DLD1 (cell line): ENCODE data around the gene LAMTOR5.

Experiments used
- in situ Hi-C: cut with HindIII; loops from 2 replicates; pipeline ENCODE4 v1.10.0; 2017; ENCODE audit warnings: low sequenced_read_pairs

Gene LAMTOR5

GRCh38 chr1:110390692-110391245, 16.7 kb downstream of the LAMTOR5 start, which contains the start of gene SLC16A4:
SLC16A4 (minus strand) TSS chr1:110391026; CDS start chr1:110389323, 1,703 bp downstream.
- in situ Hi-C loops: no loop called here

- in situ Hi-C loops: no loop called here
These were observed 17.4 kb downstream of the LAMTOR5 start for GRCh38 chr1:110390096-110390495.

- in situ Hi-C loops: no loop called here
These were observed 20.3 kb downstream of the LAMTOR5 start for GRCh38 chr1:110387048-110387754.

DNA sequence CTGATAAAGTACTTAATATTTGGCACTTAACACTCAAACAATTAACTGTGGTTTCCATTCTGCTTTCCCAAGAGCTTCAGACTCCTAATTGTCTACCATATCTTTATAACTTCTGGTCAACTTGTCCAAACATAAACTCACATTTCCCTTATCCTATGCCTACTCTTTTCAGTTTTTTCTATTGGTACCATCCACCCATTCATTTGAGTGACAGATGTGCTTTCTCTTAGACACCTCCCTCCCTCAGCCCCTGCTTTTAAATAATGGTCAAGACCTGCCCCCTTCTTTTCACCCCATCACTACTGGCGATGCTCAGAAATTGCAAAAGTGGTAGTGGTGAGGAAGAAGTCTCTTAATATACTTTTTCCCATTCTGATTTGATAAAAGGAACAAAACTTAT, 22.1 kb downstream of the LAMTOR5 start:
- in situ Hi-C loops: no loop called here

- in situ Hi-C loops: no loop called here
These were observed 22.7 kb downstream of the LAMTOR5 start for GRCh38 chr1:110384581-110385321.

DNA sequence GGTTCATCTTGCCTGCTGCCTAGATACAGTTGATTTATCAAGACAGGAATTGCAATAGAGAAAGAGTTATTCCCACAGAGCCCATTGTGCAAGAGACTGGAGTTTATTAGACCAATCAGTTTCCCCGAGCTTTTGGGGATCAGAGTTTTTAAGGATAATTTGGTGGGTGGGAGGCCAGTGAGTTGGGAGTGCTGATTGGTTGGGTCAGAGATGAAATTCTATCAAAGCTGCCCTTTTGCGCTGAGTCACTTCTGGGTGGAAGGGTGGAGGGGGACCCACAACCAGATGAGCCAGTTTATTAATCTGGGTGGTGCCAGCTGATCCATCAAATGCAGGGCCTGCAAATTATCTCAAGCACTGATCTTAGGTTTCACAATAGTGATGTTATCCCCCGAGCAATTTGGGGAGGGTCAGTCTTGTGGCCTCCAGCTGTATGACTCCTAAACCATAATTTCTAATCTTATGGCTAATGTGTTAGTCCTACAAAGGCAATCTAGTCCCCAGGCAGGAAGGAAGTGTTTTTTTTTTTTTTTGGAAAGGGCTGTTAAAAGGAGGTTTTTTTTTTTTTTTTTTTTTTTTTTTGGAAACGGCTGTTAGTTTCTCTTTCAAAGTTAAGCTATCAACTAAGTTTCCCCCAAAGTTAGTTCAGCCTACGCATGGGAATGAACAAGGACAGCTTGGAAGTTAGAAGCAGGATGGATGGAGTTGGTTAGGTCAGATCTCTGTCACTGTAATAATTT, 24.1 kb downstream of the LAMTOR5 start:
- in situ Hi-C loops: no loop called here

GRCh38 chr1:110380672-110381283, 26.7 kb downstream of the LAMTOR5 start:
- in situ Hi-C loops: no loop called here

DNA sequence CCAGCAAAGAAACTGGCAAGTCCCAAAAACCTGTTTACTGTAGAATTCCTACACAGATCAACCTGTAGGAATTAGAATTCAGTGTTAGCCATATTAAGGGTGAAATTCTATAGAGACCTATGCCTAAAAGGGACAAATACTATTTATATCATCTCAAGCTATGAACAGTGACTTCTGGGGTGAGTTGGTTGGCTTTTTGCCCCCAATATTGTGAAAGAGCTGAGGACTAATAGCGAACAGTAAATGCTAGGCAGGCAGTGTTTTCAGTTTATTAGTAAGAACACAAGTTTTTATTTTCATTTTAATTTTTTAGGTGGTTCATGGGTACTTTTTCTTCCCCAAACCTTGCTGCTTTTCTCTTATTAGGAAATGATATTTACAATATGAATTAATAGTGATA, 32.0 kb downstream of the LAMTOR5 start:
- in situ Hi-C loops: no loop called here

- in situ Hi-C loops: no loop called here
These were observed 36.7 kb downstream of the LAMTOR5 start for GRCh38 chr1:110370827-110371226.

DNA sequence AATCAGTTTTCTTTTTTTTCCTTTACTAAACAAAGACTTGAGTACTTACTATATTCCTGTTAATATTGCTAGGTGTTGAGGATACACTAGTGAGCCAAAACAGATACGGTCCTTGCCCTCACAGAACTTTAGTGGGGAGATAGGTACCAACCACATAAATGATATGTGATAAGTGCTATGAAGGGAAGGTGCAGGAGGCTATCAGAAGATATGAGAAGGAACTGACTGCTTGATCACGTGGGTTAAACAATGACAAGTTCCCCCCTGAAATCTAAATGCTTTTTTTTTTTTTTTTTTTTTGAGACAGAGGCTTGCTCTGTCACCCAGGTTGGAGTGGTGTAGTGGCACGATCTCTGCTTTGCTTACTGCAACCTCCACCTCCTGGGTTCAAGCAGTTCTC, 43.3 kb downstream of the LAMTOR5 start:
- in situ Hi-C loops: no loop called here

GRCh38 chr1:110361856-110362255, 45.6 kb downstream of the LAMTOR5 start:
- in situ Hi-C loops: no loop called here

DNA sequence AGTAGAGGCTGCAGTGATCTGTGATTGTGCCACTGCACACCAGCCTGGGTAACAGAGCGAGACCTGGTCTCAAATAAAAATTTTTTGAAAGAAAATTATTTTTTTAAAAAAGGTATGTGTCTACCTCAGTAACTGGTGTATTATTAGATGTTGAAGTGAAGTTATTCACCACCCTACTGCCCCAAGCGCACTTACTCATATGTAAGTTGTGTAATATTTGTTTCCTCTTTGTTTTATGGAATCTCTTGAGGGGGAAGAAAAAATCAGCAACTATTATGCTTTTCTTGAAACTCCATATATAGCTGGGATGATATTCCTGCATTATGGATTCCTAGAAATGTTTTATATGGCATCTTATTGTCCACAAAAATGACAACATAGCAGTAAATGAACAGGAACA, 47.1 kb downstream of the LAMTOR5 start:
- in situ Hi-C loops: no loop called here

DNA sequence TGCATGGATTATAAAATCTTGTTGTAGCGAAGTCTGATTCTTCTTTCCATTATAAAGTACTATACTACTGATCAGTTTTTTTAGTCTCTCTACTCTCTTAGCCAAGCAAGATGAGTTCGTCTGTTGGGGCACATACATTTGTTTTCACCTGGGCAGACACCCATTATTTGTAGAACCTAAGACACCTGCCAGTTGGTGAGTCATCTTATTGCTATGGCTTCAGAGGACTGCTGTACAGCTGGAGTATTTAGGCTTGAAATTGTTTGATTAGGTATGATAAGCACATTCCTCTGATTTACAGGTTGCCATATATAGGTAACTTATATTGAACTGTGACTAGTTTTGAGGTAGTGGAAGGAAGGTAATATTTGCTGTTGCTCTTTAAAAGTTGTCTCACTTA, 51.1 kb downstream of the LAMTOR5 start:
- in situ Hi-C loops: no loop called here

DNA sequence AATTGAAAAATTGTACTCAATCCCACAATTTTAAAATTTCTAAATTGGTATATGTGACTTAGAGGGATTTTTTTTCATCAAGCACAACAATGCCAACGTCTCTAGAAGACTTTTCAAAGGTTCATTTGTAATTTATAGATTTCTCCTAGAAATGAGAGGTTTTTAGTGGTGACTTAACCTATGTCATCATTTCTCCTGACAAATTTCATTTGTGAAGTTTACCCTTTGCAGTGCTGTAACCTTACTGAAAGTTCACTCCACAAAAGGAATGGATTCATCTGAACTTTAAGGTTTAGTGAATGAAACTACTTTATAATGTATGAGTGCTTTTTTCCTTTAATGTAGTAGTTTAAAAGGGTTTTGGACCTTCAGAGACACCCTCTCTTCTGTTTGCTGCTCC, 52.2 kb downstream of the LAMTOR5 start:
- in situ Hi-C loops: no loop called here
